Heart left ventricle (tissue), 13 donors: ENCODE measurements around the gene BPHL.

ENCODE experiments used
- CTCF ChIP-seq, 12 donors: fragments of 200-600 bp; sonication (generic) in 4 of 12; IDR thresholded peaks; one replicate each; pipeline versions ENCODE4 v1.5.0 to v1.8.0; 2018 to 2022; ENCODE audit warnings: antibody characterized with exemption in 12 of 12, mild to moderate bottlenecking in 5 of 12
- POLR2A ChIP-seq, 2 donors: fragments of 450-650 bp; IDR thresholded peaks; one replicate each; pipeline ENCODE4 v1.6.1; 2017; ENCODE audit warnings: antibody characterized with exemption in 2 of 2, mild to moderate bottlenecking in 2 of 2, moderate library complexity in 2 of 2
- donor health status: ischemic (EF 13 %, LVEDD 7.1; RV severe dilation, severe dysfunction).
- donor health status: DM: no; HTN: yes; CAD: no.
- donor health status: DM: no; HTN: no; CAD: no.
- donor health status: ischemic (EF 25% LVEDD 6.9; RV normal size, moderate dysfunction).
- donor health status: ischemic (EF 25% LVEDD 5.7; RV mildly dilated, moderate dysfunction).
- donor health status: ischemic (EF 35%, LVEDD 5.7; RV mildly dilated, moderate dysfunction).
- donor health status: nonischemic (EF 11% LVEDD 7.7; RV severe dilation, severe dysfunction).
- donor health status: DM: yes; HTN: yes; CAD: no.
- donor health status: PGD.
- donor health status: ischemic (EF 29% LVEDD 5.4; RV normal size, mild dysfunction).
- donor health status: nonischemic (EF 23%, LVEDD 6.1; RV moderate dilation, normal function).

- TF ChIP-seq CTCF (IDR thresholded peaks at IDR 0.05), result no peak
- TF ChIP-seq POLR2A (IDR thresholded peaks at IDR 0.05), result no peak
Observed at GRCh38 chr6:3140201-3140600, 21.7 kb downstream of the BPHL start.
